Measurements from ENCODE around the gene NUDT4. TPM values are rescaled to one million over a fixed set of nuclear protein-coding genes. Genes with fewer than 3 reads are reported as not detected.

NUDT4 gene
- total and polyA plus RNA-seq, 2 of the 13 experiments (the other 11 are each of a cell fraction or from before 2014, with no cell fraction given) = 37.3 to 70.1 TPM

DNA sequence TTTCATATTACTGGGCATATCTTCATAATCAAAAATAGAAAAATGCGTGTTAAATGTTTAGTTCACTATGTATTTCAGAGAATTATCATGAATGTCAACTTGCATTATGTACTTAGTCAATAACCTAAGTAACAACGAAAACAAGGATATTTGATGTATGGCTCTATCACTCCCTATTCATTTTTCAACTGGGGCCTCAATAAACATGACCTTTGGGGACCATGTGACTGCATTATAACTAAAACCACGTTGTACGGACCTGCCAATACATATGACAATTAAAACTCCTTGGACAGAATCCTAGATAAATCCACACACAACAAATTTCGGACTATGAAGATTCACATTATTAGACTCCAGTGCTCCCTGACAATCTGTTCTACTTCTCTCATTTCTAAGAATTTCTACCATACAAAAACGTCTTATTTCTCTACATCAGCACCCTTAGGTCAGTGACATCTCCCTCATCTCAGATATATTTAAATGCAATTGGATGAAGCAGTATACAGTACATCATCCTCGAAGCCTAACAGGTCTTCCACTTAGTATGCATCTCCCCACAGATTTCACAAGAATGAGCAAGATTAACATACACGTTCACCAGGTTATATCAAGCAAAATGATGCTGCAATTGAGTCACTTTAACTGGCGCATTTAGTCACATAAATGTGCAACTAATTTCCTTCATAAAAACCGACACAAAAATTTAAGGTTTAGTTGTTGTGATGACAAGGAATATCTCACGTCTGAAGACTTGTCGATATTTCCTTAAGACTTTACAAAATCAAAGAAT is 62.5 kb downstream of the NUDT4 start (continued):
- TF ChIP-seq GABPA (IDR thresholded peaks at IDR 0.05; ENCODE audit: low read depth, low read length) (no peak), GABPA (CRISPR knock-in tag; IDR thresholded peaks at IDR 0.05; ENCODE audit: low read depth) (peak; percentile 25; the same call in 1 of the 2 replicates), HHEX (CRISPR knock-in tag; IDR thresholded peaks at IDR 0.05) (peak; percentile 70), NR2F2 (IDR thresholded peaks at IDR 0.05; ENCODE audit: borderline replicate concordance, low read depth) (peak; percentile 70; the same call in 1 of the 2 replicates), NR2F1 (CRISPR knock-in tag; IDR thresholded peaks at IDR 0.05) (0 out of 4 replicates have a peak, but pooled peaks of 1 of the 2 experiments have one; percentile 13), RERE (CRISPR knock-in tag; IDR thresholded peaks at IDR 0.05; ENCODE audit: low read depth) (peak; percentile 49; the same call in 1 of the 2 replicates), MXD4 (CRISPR knock-in tag; IDR thresholded peaks at IDR 0.05) (0 out of 2 replicates have a peak, but pooled peaks have one; percentile 55), LCORL (IDR thresholded peaks at IDR 0.05) (no peak), LCORL (CRISPR knock-in tag; IDR thresholded peaks at IDR 0.05) (0 out of 2 replicates have a peak, but pooled peaks have one; percentile 15), THAP11 (CRISPR knock-in tag; IDR thresholded peaks at IDR 0.05) (no peak), SKIL (CRISPR knock-in tag; IDR thresholded peaks at IDR 0.05; ENCODE audit: borderline replicate concordance) (no peak), FOXA3 (CRISPR knock-in tag; IDR thresholded peaks at IDR 0.05) (peak; percentile 81), ARID5B (CRISPR knock-in tag; IDR thresholded peaks at IDR 0.05) (peak; percentile 47; the same call in 1 of the 2 replicates), SAP130 (CRISPR knock-in tag; IDR thresholded peaks at IDR 0.05; ENCODE audit: low read depth) (peak; percentile 68)

Data from HepG2 (cell line).